ENCODE results near the gene PSME3.

DNA sequence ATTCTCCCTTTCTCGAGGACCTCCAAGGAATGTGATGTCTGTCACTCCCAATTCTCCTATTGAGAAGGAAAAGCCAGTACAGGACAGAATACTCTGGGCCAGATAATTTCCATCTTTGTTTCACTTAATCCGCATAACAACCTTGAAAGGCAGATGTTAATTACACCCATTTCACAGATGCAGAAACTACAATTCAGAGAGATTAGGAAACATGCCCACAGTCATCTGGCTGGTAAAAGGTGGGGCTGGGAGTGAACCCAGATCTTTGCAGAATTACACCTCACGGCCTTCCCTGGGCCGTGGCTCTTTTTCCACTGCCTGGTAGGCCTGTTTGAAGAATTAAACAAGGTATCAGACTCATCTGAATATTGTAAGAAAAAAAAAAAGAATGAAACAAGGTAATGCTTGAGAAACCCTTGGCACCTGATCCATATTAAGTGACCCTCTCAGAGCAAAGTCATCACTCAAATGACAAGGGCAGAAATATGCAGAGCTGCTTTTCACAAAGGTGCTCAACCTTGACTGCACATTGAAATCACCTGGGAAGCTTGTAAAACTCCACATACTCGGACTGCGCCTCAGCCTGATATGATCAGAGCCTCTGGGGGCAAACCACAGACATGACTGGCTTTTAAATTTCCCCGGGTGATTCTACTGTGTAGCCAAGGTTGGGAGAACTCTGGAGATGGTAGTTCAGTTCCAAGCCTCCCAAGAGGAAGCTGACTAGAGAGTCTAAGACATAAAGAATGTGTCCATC is 50.8 kb downstream of the PSME3 start:
- TF ChIP-seq EZH2phosphoT487 (IDR thresholded peaks at IDR 0.05; ENCODE audit: insufficient read depth, low read depth) (no peak), EZH2 (IDR thresholded peaks at IDR 0.05; ENCODE audit: insufficient read depth, poor library complexity, severe bottlenecking) (no peak)

All from GM23248 (cell line).